ENCODE measurements around the gene TTC14.

TTC14 gene, protein sequence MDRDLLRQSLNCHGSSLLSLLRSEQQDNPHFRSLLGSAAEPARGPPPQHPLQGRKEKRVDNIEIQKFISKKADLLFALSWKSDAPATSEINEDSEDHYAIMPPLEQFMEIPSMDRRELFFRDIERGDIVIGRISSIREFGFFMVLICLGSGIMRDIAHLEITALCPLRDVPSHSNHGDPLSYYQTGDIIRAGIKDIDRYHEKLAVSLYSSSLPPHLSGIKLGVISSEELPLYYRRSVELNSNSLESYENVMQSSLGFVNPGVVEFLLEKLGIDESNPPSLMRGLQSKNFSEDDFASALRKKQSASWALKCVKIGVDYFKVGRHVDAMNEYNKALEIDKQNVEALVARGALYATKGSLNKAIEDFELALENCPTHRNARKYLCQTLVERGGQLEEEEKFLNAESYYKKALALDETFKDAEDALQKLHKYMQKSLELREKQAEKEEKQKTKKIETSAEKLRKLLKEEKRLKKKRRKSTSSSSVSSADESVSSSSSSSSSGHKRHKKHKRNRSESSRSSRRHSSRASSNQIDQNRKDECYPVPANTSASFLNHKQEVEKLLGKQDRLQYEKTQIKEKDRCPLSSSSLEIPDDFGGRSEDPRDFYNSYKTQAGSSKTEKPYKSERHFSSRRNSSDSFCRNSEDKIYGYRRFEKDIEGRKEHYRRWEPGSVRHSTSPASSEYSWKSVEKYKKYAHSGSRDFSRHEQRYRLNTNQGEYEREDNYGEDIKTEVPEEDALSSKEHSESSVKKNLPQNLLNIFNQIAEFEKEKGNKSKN

GRCh38 chr3:180601688-180602666 is at the start of gene TTC14:
Gene TTC14, plus strand, starts transcription at chr3:180602163. Its CDS starts 99 bp downstream, at chr3:180602262.
- no peak; the same call in 1 of the 2 replicates for TF ChIP-seq CTCF (IDR thresholded peaks at IDR 0.05; ENCODE audit: low read depth, low read length)
- DNase-seq (ENCODE audit: extremely low read depth, low read depth): peak; percentile 84

DNA sequence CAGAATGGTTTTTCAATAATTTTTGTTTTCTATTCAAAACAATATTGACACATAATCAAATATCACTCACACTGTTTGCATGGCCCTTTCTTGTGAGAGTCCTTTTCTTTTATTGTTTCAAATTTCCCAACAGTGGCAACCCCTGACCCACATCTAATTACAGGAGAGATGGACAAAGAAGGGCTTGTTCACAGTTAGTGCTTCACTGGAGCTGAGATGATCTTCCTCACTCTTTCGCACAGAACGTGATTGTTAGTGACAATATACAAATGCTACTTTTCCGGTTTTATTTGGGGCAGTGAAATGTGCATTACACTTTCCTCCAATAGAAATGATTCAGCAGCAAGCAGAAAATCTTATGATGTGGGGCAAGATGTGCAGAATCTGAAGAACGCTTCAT is 38.6 kb upstream of the TTC14 start:
- no peak for DNase-seq (ENCODE audit: extremely low read depth, low read depth)
- TF ChIP-seq CTCF (IDR thresholded peaks at IDR 0.05; ENCODE audit: low read depth, low read length): no peak

DNA sequence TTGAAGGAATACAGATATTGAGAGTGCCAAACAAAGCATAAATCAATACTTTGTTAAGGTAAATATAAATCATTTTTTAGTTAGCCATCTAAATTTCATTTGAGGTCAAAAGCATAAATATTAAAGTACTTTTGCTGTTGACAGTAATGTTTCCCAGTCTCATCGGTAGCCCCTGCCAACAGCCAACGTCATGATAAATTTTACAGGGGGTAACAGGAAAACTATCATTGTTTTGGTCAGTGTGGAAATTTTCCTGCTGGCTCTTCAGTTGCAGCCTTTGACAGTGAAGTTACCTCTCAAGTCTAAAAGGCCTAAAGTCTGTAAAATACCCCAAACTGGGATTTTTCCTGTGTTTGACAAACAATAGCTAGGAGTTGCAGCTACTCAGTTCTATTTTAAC is 37.3 kb upstream of the TTC14 start:
- DNase-seq (ENCODE audit: extremely low read depth, low read depth): no peak
- no peak for TF ChIP-seq CTCF (IDR thresholded peaks at IDR 0.05; ENCODE audit: low read depth, low read length)

- TF ChIP-seq CTCF (IDR thresholded peaks at IDR 0.05; ENCODE audit: low read depth, low read length): no peak
- no peak for DNase-seq (ENCODE audit: extremely low read depth, low read depth)
These were observed 31.7 kb upstream of the TTC14 start for GRCh38 chr3:180570238-180570637.

GRCh38 chr3:180571831-180572598 is 29.9 kb upstream of the TTC14 start:
- TF ChIP-seq CTCF (IDR thresholded peaks at IDR 0.05; ENCODE audit: low read depth, low read length): no peak

DNA sequence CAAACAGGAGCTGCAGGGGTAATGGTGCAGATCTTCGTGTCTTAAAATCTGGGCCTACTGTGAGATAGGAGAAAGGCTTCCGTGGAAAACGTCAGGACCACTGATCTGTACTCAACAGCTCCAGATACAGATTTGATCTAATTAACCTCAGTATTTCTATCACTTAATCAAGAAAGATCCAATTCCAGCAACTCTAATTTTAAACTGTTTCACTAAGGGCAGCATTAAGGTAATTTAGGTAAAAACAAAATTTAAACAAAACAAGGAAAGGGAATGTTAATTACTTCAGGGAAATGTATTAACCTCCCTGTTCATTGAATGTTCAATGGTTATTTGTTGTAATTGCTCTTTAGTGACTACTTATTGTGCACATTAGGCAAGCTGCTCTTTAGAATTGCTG is 26.4 kb upstream of the TTC14 start:
- DNase-seq (ENCODE audit: extremely low read depth, low read depth): no peak

More at GRCh38 chr3:180571831-180572598, 29.9 kb upstream of the TTC14 start:
- DNase-seq (ENCODE audit: extremely low read depth, low read depth): no peak

More for the DNA sequence above, 26.4 kb upstream of the TTC14 start:
- no peak for TF ChIP-seq CTCF (IDR thresholded peaks at IDR 0.05; ENCODE audit: low read depth, low read length)

All from AG09319 (cell line).